Activated naive CD8-positive, alpha-beta T cell (primary cell): ENCODE results near the gene STUM.

Experiments
- H3K27ac Mint-ChIP-seq: one replicate; pipeline ENCODE4 v1.8.0; 2021; ENCODE audit warnings: mixed read lengths
- H3K27me3 Mint-ChIP-seq: one replicate; pipeline ENCODE4 v1.8.0; 2021; ENCODE audit warnings: mixed read lengths
- H3K36me3 Mint-ChIP-seq: one replicate; pipeline ENCODE4 v1.8.0; 2021; ENCODE audit warnings: mixed read lengths
- H3K4me1 Mint-ChIP-seq: one replicate; pipeline ENCODE4 v1.8.0; 2021; ENCODE audit warnings: low read depth, mixed read lengths
- H3K4me3 Mint-ChIP-seq: one replicate; pipeline ENCODE4 v1.8.0; 2021; ENCODE audit warnings: mild to moderate bottlenecking, mixed read lengths
- H3K9me3 Mint-ChIP-seq: one replicate; pipeline ENCODE4 v1.8.0; 2021; ENCODE audit warnings: low read depth, mixed read lengths

Gene STUM

GRCh38 chr1:226578946-226579578 is 30.5 kb downstream of the STUM start:
- H3K4me1 Mint-ChIP-seq: no peaks in the 10 kb centered on the region
- no peak overlapping the region for H3K27ac Mint-ChIP-seq
- H3K9me3 Mint-ChIP-seq: no peaks in the 10 kb centered on the region
- H3K36me3 Mint-ChIP-seq: no peaks in the 10 kb centered on the region
- no peak overlapping the region for H3K4me3 Mint-ChIP-seq
- H3K27me3 Mint-ChIP-seq: no peaks in the 10 kb centered on the region

- no peaks in the 10 kb centered on the region for H3K4me1 Mint-ChIP-seq
- no peaks in the 10 kb centered on the region for H3K9me3 Mint-ChIP-seq
- H3K4me3 Mint-ChIP-seq: no peak overlapping the region
- H3K36me3 Mint-ChIP-seq: no peaks in the 10 kb centered on the region
- no peak overlapping the region for H3K27ac Mint-ChIP-seq
- H3K27me3 Mint-ChIP-seq: no peaks in the 10 kb centered on the region
These were observed 31.3 kb downstream of the STUM start for GRCh38 chr1:226579781-226580323.

- Mint-ChIP-seq H3K4me3 (no peak overlapping the region), H3K36me3 (no peaks in the 10 kb centered on the region), H3K9me3 (no peaks in the 10 kb centered on the region), H3K27me3 (no peaks in the 10 kb centered on the region), H3K27ac (no peak overlapping the region), H3K4me1 (no peaks in the 10 kb centered on the region)
These were observed 32.2 kb downstream of the STUM start for GRCh38 chr1:226580625-226581270.

GRCh38 chr1:226581650-226582330 is 33.2 kb downstream of the STUM start:
- no peaks in the 10 kb centered on the region for H3K27me3 Mint-ChIP-seq
- H3K27ac Mint-ChIP-seq: no peak overlapping the region
- H3K9me3 Mint-ChIP-seq: no peaks in the 10 kb centered on the region
- H3K4me3 Mint-ChIP-seq: no peak overlapping the region
- no peaks in the 10 kb centered on the region for H3K36me3 Mint-ChIP-seq
- H3K4me1 Mint-ChIP-seq: no peaks in the 10 kb centered on the region

- Mint-ChIP-seq H3K4me3 (no peak overlapping the region), H3K27me3 (no peaks in the 10 kb centered on the region), H3K9me3 (no peaks in the 10 kb centered on the region), H3K4me1 (no peaks in the 10 kb centered on the region), H3K27ac (no peak overlapping the region), H3K36me3 (no peaks in the 10 kb centered on the region)
These were observed 34.4 kb downstream of the STUM start for GRCh38 chr1:226582966-226583365.

- Mint-ChIP-seq H3K36me3 (no peaks in the 10 kb centered on the region), H3K27ac (no peak overlapping the region), H3K4me1 (no peaks in the 10 kb centered on the region), H3K4me3 (no peak overlapping the region), H3K9me3 (no peaks in the 10 kb centered on the region), H3K27me3 (no peaks in the 10 kb centered on the region)
These were observed 35.6 kb downstream of the STUM start for GRCh38 chr1:226584164-226584563.

- Mint-ChIP-seq H3K9me3 (no peaks in the 10 kb centered on the region), H3K4me3 (no peak overlapping the region), H3K36me3 (no peaks in the 10 kb centered on the region), H3K4me1 (no peaks in the 10 kb centered on the region), H3K27ac (no peak overlapping the region), H3K27me3 (no peaks in the 10 kb centered on the region)
These were observed 37.6 kb downstream of the STUM start for GRCh38 chr1:226586116-226586515.

- no peaks in the 10 kb centered on the region for H3K27me3 Mint-ChIP-seq
- no peaks in the 10 kb centered on the region for H3K36me3 Mint-ChIP-seq
- H3K9me3 Mint-ChIP-seq: no peaks in the 10 kb centered on the region
- H3K4me1 Mint-ChIP-seq: no peaks in the 10 kb centered on the region
- H3K27ac Mint-ChIP-seq: no peak overlapping the region
- no peak overlapping the region for H3K4me3 Mint-ChIP-seq
These were observed 38.3 kb downstream of the STUM start for GRCh38 chr1:226586650-226587422.

- no peak overlapping the region for H3K27ac Mint-ChIP-seq
- no peaks in the 10 kb centered on the region for H3K27me3 Mint-ChIP-seq
- no peaks in the 10 kb centered on the region for H3K9me3 Mint-ChIP-seq
- no peak overlapping the region for H3K4me3 Mint-ChIP-seq
- H3K4me1 Mint-ChIP-seq: no peaks in the 10 kb centered on the region
- no peaks in the 10 kb centered on the region for H3K36me3 Mint-ChIP-seq
These were observed 39.9 kb downstream of the STUM start for GRCh38 chr1:226588484-226588883.

- H3K4me3 Mint-ChIP-seq: no peak overlapping the region
- no peaks in the 10 kb centered on the region for H3K27me3 Mint-ChIP-seq
- H3K36me3 Mint-ChIP-seq: no peaks in the 10 kb centered on the region
- no peak overlapping the region for H3K27ac Mint-ChIP-seq
- H3K4me1 Mint-ChIP-seq: no peaks in the 10 kb centered on the region
- H3K9me3 Mint-ChIP-seq: no peaks in the 10 kb centered on the region
These were observed 40.6 kb downstream of the STUM start for GRCh38 chr1:226589008-226589733.

GRCh38 chr1:226590614-226591013 is 42.0 kb downstream of the STUM start:
- Mint-ChIP-seq H3K27me3 (no peaks in the 10 kb centered on the region), H3K4me3 (no peak overlapping the region), H3K27ac (no peak overlapping the region), H3K4me1 (no peaks in the 10 kb centered on the region), H3K36me3 (no peaks in the 10 kb centered on the region), H3K9me3 (no peaks in the 10 kb centered on the region)

- H3K4me1 Mint-ChIP-seq: no peaks in the 10 kb centered on the region
- no peaks in the 10 kb centered on the region for H3K27me3 Mint-ChIP-seq
These were observed 45.0 kb downstream of the STUM start for GRCh38 chr1:226593541-226593940.

GRCh38 chr1:226596531-226597165 is 48.1 kb downstream of the STUM start:
- H3K9me3 Mint-ChIP-seq: no peaks in the 10 kb centered on the region
- H3K27me3 Mint-ChIP-seq: no peaks in the 10 kb centered on the region
- no peak overlapping the region for H3K4me3 Mint-ChIP-seq
- H3K4me1 Mint-ChIP-seq: no peaks in the 10 kb centered on the region
- no peaks in the 10 kb centered on the region for H3K36me3 Mint-ChIP-seq
- H3K27ac Mint-ChIP-seq: no peak overlapping the region

More at GRCh38 chr1:226593541-226593940, 45.0 kb downstream of the STUM start:
- Mint-ChIP-seq H3K36me3 (no peaks in the 10 kb centered on the region), H3K27ac (no peak overlapping the region), H3K9me3 (no peaks in the 10 kb centered on the region), H3K4me3 (no peak overlapping the region)
